ENCODE data around the gene CEACAM16. TPM values are rescaled to one million over a fixed set of nuclear protein-coding genes. Genes with fewer than 3 reads are reported as not detected.
A peak's percentile ranks its signal among the peaks of the same experiment; 100 is the strongest.

CEACAM16 gene
- total RNA-seq, 1 experiment from 2014 or later, result not detected

DNA sequence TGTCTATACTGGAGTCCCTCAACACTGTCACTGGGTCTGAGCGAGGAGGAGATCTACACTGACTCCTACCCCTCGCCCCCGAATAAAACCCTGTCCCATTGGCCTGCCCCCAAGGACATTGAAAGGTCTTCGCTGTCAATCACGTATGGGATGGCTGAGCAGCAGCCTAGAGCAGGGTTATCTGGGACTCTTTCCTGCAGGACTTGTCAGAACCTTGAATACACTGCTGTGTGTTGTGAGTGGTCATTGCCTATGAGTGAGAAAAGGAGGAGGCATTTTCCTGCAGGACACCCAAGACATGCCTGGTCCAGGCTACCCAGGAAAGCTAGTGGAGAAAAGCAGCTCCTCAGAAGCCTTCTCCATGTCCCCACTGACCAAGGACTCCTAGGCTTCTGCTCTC is 45.6 kb upstream of the CEACAM16 start:
- no peaks in the 10 kb centered on the region for H4K20me1 ChIP-seq (ENCODE audit: low read length)
- H3K79me2 ChIP-seq (ENCODE audit: low read length), result peaks cover 23% of the 10 kb centered on the region
- POLR2A ChIA-PET (ENCODE audit: unreplicated experiment), result no interaction called here

DNA sequence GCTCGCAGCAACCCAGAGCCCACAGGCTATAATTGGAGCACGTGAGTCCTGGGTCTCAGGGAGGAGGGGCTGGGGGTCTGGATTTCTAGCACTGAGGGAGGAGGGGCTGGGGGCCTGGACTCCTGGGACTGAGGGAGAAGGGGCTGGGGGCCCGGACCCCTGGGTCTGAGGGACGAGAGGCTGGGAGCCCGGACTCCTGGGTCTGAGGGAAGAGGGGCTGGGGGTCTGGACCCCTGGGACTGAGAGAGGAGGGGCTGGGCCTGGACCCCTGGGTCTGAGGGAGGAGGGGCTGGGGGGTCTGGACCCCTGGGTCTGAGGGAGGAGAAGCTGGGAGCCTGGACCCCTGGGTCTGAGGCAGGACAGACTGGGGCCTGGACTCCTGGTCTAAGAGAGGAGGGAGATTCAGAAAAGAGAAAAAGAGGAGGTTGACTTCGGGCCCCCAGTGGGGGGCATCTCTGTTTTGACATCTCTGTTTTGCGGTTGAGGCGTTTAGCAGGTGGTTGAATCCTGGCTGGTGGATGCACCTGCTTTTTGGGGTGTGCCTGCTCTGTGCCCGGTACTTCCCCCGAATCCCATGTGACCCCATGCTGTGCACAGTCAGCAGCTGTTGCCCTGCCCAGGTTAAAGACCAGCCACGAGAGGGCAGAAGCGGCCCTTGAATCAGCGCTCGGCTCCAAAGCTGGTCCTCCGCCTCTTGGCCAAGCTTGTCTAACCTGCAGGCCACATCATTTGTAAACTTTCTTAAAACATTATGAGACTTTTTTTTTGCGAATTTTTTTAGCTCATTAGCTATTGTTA is 44.8 kb upstream of the CEACAM16 start:
- no peak overlapping the region for H3K9ac ChIP-seq (ENCODE audit: low read length)
- no TSS peak for BruUV-seq (replicated peaks)
- no peaks in the 10 kb centered on the region for H3K9me2 ChIP-seq (replicated peaks; ENCODE audit: low read length)
- H3F3A ChIP-seq (ENCODE audit: low read length, unreplicated experiment), result no peaks in the 10 kb centered on the region
- no peaks in the 10 kb centered on the region for H4K20me1 ChIP-seq (ENCODE audit: low read length)
- TF ChIP-seq EZH2phosphoT487 (IDR thresholded peaks at IDR 0.05; ENCODE audit: borderline replicate concordance, low read length) (no peak), EZH2 (IDR thresholded peaks at IDR 0.05; ENCODE audit: low read length, unreplicated experiment) (no peak)
- TF ChIP-seq, protein P1, sequence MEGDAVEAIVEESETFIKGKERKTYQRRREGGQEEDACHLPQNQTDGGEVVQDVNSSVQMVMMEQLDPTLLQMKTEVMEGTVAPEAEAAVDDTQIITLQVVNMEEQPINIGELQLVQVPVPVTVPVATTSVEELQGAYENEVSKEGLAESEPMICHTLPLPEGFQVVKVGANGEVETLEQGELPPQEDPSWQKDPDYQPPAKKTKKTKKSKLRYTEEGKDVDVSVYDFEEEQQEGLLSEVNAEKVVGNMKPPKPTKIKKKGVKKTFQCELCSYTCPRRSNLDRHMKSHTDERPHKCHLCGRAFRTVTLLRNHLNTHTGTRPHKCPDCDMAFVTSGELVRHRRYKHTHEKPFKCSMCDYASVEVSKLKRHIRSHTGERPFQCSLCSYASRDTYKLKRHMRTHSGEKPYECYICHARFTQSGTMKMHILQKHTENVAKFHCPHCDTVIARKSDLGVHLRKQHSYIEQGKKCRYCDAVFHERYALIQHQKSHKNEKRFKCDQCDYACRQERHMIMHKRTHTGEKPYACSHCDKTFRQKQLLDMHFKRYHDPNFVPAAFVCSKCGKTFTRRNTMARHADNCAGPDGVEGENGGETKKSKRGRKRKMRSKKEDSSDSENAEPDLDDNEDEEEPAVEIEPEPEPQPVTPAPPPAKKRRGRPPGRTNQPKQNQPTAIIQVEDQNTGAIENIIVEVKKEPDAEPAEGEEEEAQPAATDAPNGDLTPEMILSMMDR (conservative IDR thresholded peaks at IDR 0.05; ENCODE audit: low read depth, low read length), result peak; percentile 57
- H3K36me3 ChIP-seq (ENCODE audit: low read depth, low read length), result peaks cover 60% of the 10 kb centered on the region
- peak; percentile 75 for ATAC-seq
- H3K27me3 ChIP-seq (ENCODE audit: low read length), result no peaks in the 10 kb centered on the region
- intact Hi-C loops (cut with micrococcal nuclease), result loop anchor here (5.0 kb wide), 1 partner anchor 118 kb away; no protein-coding TSS in a partner anchor
- H3K27ac ChIP-seq (ENCODE audit: low read length), result no peak overlapping the region
- H3K79me2 ChIP-seq (ENCODE audit: low read length), result peaks cover 17% of the 10 kb centered on the region
- H3K4me1 ChIP-seq (ENCODE audit: insufficient read depth, low read length), result peaks cover under 1% of the 10 kb centered on the region; the same call in 1 of the 2 replicates
- CTCF ChIA-PET, result interaction anchor here (0.7 to 2.0 kb wide), 3 partner anchors 10 to 83 kb away, joined by 3 to 9 read pairs (median 5); no protein-coding TSS in a partner anchor
- no peak overlapping the region for H3K4me2 ChIP-seq (ENCODE audit: low read length)
- POLR2A ChIA-PET (ENCODE audit: unreplicated experiment), result interaction anchor here (1.1 kb wide), 1 partner anchor 65 kb away, joined by 4 read pairs; no protein-coding TSS in a partner anchor
- no peak overlapping the region for H3K4me3 ChIP-seq (ENCODE audit: low read length)
- H3K9me3 ChIP-seq (ENCODE audit: low read length), result no peaks in the 10 kb centered on the region
- DNase-seq, result peak; percentile 48
- no peak overlapping the region for H2AFZ ChIP-seq (ENCODE audit: low read length)

More for the DNA sequence above, 45.6 kb upstream of the CEACAM16 start:
- no peaks in the 10 kb centered on the region for H3K9me2 ChIP-seq (replicated peaks; ENCODE audit: low read length)
- TF ChIP-seq EZH2phosphoT487 (IDR thresholded peaks at IDR 0.05; ENCODE audit: borderline replicate concordance, low read length) (no peak), EZH2 (IDR thresholded peaks at IDR 0.05; ENCODE audit: low read length, unreplicated experiment) (no peak)
- TF ChIP-seq, protein P1 (conservative IDR thresholded peaks at IDR 0.05; ENCODE audit: low read depth, low read length), result no peak
- DNase-seq (no peak), ATAC-seq (no peak)
- BruUV-seq (replicated peaks), result no TSS peak
- no peak overlapping the region for H3K4me3 ChIP-seq (ENCODE audit: low read length)
- H3K9ac ChIP-seq (ENCODE audit: low read length), result no peak overlapping the region
- peaks cover 52% of the 10 kb centered on the region for H3K36me3 ChIP-seq (ENCODE audit: low read depth, low read length)
- no peak overlapping the region for H3K27ac ChIP-seq (ENCODE audit: low read length)
- H3K9me3 ChIP-seq (ENCODE audit: low read length), result no peaks in the 10 kb centered on the region
- H3K4me2 ChIP-seq (ENCODE audit: low read length), result no peak overlapping the region
- intact Hi-C loops (cut with micrococcal nuclease), result loop anchor here (5.0 kb wide), 1 partner anchor 119 kb away; no protein-coding TSS in a partner anchor
- H2AFZ ChIP-seq (ENCODE audit: low read length), result no peak overlapping the region
- H3K4me1 ChIP-seq (ENCODE audit: insufficient read depth, low read length), result peaks cover 8% of the 10 kb centered on the region
- H3F3A ChIP-seq (ENCODE audit: low read length, unreplicated experiment), result no peaks in the 10 kb centered on the region
- CTCF ChIA-PET, result interaction anchor here (0.7 to 2.0 kb wide), 3 partner anchors 32 to 83 kb away, joined by 3 to 9 read pairs (median 5); no protein-coding TSS in a partner anchor
- H3K27me3 ChIP-seq (ENCODE audit: low read length), result no peaks in the 10 kb centered on the region

All from PC-3 (cell line).